Heart left ventricle (tissue), 16 donors: ENCODE results near the gene TEX36. TPM values are rescaled to one million over a fixed set of nuclear protein-coding genes. Genes with fewer than 3 reads are reported as not detected.

Source experiments
- ATAC-seq, 4 donors: fragments of 200-7000 bp; cut with Tn5 transposase; one replicate each; pipeline ENCODE4 v1.9.1; 2020 to 2022; ENCODE audit warnings: moderate library complexity in 4 of 4, mild to moderate bottlenecking in 3 of 4, moderate number of reproducible peaks in 1 of 4
- DNase-seq, 5 donors: peaks; one replicate each; pipeline ENCODE4 v3.0.0-alpha.2; 2020
- H3K27ac ChIP-seq, 12 donors: fragments of 200-600 bp; sonication (generic) in 4 of 12; one replicate each; pipeline versions ENCODE4 v1.5.0 to v1.8.0; 2016 to 2022; ENCODE audit warnings: mild to moderate bottlenecking in 2 of 12
- H3K27me3 ChIP-seq, 9 donors: fragments of 200-600 bp; sonication (generic) in 2 of 9; one replicate each; pipeline versions ENCODE4 v1.5.1 to v1.8.0; 2016 to 2022; ENCODE audit warnings: mild to moderate bottlenecking in 3 of 9
- H3K36me3 ChIP-seq, 9 donors: fragments of 200-600 bp; sonication (generic) in 2 of 9; one replicate each; pipeline versions ENCODE4 v1.5.0 to v1.8.0; 2018 to 2022; ENCODE audit warnings: mild to moderate bottlenecking in 2 of 9
- H3K4me1 ChIP-seq, 12 donors: fragments of 200-600 bp; sonication (generic) in 4 of 12; one replicate each; pipeline versions ENCODE4 v1.5.0 to v1.8.0; 2016 to 2022; ENCODE audit warnings: mild to moderate bottlenecking in 3 of 12
- H3K4me3 ChIP-seq, 12 donors: fragments of 200-600 bp; sonication (generic) in 4 of 12; one replicate each; pipeline versions ENCODE4 v1.5.0 to v1.8.0; 2017 to 2022; ENCODE audit warnings: mild to moderate bottlenecking in 9 of 12, moderate library complexity in 4 of 12
- H3K9me3 ChIP-seq, 12 donors: fragments of 200-600 bp; sonication (generic) in 4 of 12; one replicate each; pipeline versions ENCODE4 v1.5.0 to v1.8.0; 2016 to 2022; ENCODE audit warnings: mild to moderate bottlenecking in 1 of 12
- CTCF ChIP-seq, 12 donors: fragments of 200-600 bp; sonication (generic) in 4 of 12; IDR thresholded peaks; one replicate each; pipeline versions ENCODE4 v1.5.0 to v1.8.0; 2018 to 2022; ENCODE audit warnings: antibody characterized with exemption in 12 of 12, mild to moderate bottlenecking in 5 of 12
- POLR2A ChIP-seq, 2 donors: fragments of 450-650 bp; IDR thresholded peaks; one replicate each; pipeline ENCODE4 v1.6.1; 2017; ENCODE audit warnings: antibody characterized with exemption in 2 of 2, mild to moderate bottlenecking in 2 of 2, moderate library complexity in 2 of 2
- WGBS, 4 donors: extraction: QIAGEN DNeasy Blood & Tissue Kit in 2 of 4; methylation state at CpG; one replicate each; pipeline versions ENCODE4 v1.1.5 to v1.1.7; 2013 to 2018; 5-methylcytosine and 5-hydroxymethylcytosine counted together
- intact Hi-C, 10 donors: fragments of 100-400 bp; cut with DNase I; formaldehyde crosslinking; loops; one replicate each; pipeline versions ENCODE4 v1.11.1 to v1.14.2; 2022
- polyA plus RNA-seq, 2 donors: library from polyadenylated mRNA; stranded (reverse); fragments of 200-250 nt; gene quantifications; one replicate each; pipeline ENCODE4 v1.2.3, GENCODE V29; 2013
- total RNA-seq, 9 donors: library from RNA; depleted of rRNA in 2 of 9; stranded (reverse); fragments of >200 nt in 2 of 9; fragmentation: NEBNext Ultra II Directional in 3 of 9; extraction: Animal tissue kit (Norgen Biotek cat#: 25700) in 3 of 9; gene quantifications; one replicate each; pipeline versions ENCODE4 v1.1.0 to v1.2.4, GENCODE V29; 2016 to 2023
- donor health status: ischemic (EF 13 %, LVEDD 7.1; RV severe dilation, severe dysfunction).
- donor health status: healthy with polysubstance abuse.
- donor health status: DM: no; HTN: yes; CAD: no.
- donor health status: DM: no; HTN: no; CAD: no.
- donor health status: ischemic (EF 25% LVEDD 6.9; RV normal size, moderate dysfunction).
- donor health status: ischemic (EF 25% LVEDD 5.7; RV mildly dilated, moderate dysfunction).
- donor health status: healthy.
- donor health status: DM: yes; HTN: yes; CAD: no.
- donor health status: ischemic (EF 35%, LVEDD 5.7; RV mildly dilated, moderate dysfunction).
- donor health status: nonischemic (EF 11% LVEDD 7.7; RV severe dilation, severe dysfunction).
- donor health status: DM: yes; HTN: yes; CAD: no.
- donor health status: PGD.
- donor health status: ischemic (EF 29% LVEDD 5.4; RV normal size, mild dysfunction).
- donor health status: nonischemic (EF 23%, LVEDD 6.1; RV moderate dilation, normal function).

TEX36 gene
- total and polyA plus RNA-seq, 11 donors = not detected

- no peak overlapping the region for H3K4me3 ChIP-seq
- WGBS, 4 donors = 53 to 60% (median 56%) methylated on average over 1 of the region's 1 CpG
- ATAC-seq = no peak
- DNase-seq = no peak
- H3K4me1 ChIP-seq = no peaks in the 10 kb centered on the region
- H3K27me3 ChIP-seq = peaks cover 0 to 5% (median 0%) of the 10 kb centered on the region in 9 donors
- H3K27ac ChIP-seq = no peak overlapping the region
- TF ChIP-seq POLR2A (IDR thresholded peaks at IDR 0.05) (no peak), CTCF (IDR thresholded peaks at IDR 0.05) (no peak)
- intact Hi-C loops = no loop called here
- H3K36me3 ChIP-seq = no peaks in the 10 kb centered on the region
- H3K9me3 ChIP-seq = no peaks in the 10 kb centered on the region
These were observed 11.9 kb upstream of the TEX36 start for GRCh38 chr10:125694883-125695282.

GRCh38 chr10:125693524-125693847 is 10.5 kb upstream of the TEX36 start:
- TF ChIP-seq POLR2A (IDR thresholded peaks at IDR 0.05) (no peak), CTCF (IDR thresholded peaks at IDR 0.05) (no peak)
- intact Hi-C loops = no loop called here
- no peaks in the 10 kb centered on the region for H3K9me3 ChIP-seq
- WGBS, 4 donors = 82 to 93% (median 89%) methylated on average over 2 of the region's 2 CpGs
- H3K4me1 ChIP-seq = no peaks in the 10 kb centered on the region
- no peak for DNase-seq
- H3K36me3 ChIP-seq = no peaks in the 10 kb centered on the region
- ATAC-seq = no peak
- H3K4me3 ChIP-seq = no peak overlapping the region
- no peak overlapping the region for H3K27ac ChIP-seq
- H3K27me3 ChIP-seq = peaks cover 0 to 5% (median 0%) of the 10 kb centered on the region in 9 donors

- TF ChIP-seq POLR2A (IDR thresholded peaks at IDR 0.05) = no peak
- TF ChIP-seq CTCF (IDR thresholded peaks at IDR 0.05) = no peak
- no peak for ATAC-seq
- Histone ChIP-seq H3K27ac (no peak overlapping the region), H3K36me3 (no peaks in the 10 kb centered on the region), H3K4me3 (no peak overlapping the region), H3K4me1 (no peaks in the 10 kb centered on the region), H3K9me3 (no peaks in the 10 kb centered on the region), H3K27me3 (peaks cover 0 to 5% (median 0%) of the 10 kb centered on the region in 9 donors)
- WGBS, 4 donors = 83 to 86% (median 85%) methylated on average over 12 of the region's 12 CpGs
- intact Hi-C loops = no loop called here
- DNase-seq = no peak
These were observed 9.9 kb upstream of the TEX36 start for GRCh38 chr10:125692601-125693523.

- no peak for ATAC-seq
These were observed 9.2 kb upstream of the TEX36 start for GRCh38 chr10:125692196-125692595.

More at GRCh38 chr10:125692196-125692595, 9.2 kb upstream of the TEX36 start:
- 62 to 75% (median 67%) methylated on average over 3 of the region's 3 CpGs for WGBS, 4 donors
- Histone ChIP-seq H3K27ac (no peak overlapping the region), H3K9me3 (no peaks in the 10 kb centered on the region), H3K27me3 (peaks cover 0 to 5% (median 0%) of the 10 kb centered on the region in 9 donors), H3K4me1 (no peaks in the 10 kb centered on the region), H3K4me3 (no peak overlapping the region), H3K36me3 (no peaks in the 10 kb centered on the region)
- no peak for DNase-seq
- intact Hi-C loops = no loop called here
- no peak for TF ChIP-seq POLR2A (IDR thresholded peaks at IDR 0.05)
- TF ChIP-seq CTCF (IDR thresholded peaks at IDR 0.05) = no peak
